GM12872 (cell line): Measurements from ENCODE around the gene EIF4A3.

Experiments
- TF ChIP-seq, protein P1 (sequence below): IDR thresholded peaks from 3 replicates; pipeline ENCODE4 v1.5.1; 2011; ENCODE audit warnings: low read depth, mild to moderate bottlenecking, low read length, moderate library complexity; ENCODE audit not compliant: insufficient read depth

The EIF4A3 gene

GRCh38 chr17:80171681-80172080 is 24.8 kb upstream of the EIF4A3 start:
- TF ChIP-seq, protein P1, sequence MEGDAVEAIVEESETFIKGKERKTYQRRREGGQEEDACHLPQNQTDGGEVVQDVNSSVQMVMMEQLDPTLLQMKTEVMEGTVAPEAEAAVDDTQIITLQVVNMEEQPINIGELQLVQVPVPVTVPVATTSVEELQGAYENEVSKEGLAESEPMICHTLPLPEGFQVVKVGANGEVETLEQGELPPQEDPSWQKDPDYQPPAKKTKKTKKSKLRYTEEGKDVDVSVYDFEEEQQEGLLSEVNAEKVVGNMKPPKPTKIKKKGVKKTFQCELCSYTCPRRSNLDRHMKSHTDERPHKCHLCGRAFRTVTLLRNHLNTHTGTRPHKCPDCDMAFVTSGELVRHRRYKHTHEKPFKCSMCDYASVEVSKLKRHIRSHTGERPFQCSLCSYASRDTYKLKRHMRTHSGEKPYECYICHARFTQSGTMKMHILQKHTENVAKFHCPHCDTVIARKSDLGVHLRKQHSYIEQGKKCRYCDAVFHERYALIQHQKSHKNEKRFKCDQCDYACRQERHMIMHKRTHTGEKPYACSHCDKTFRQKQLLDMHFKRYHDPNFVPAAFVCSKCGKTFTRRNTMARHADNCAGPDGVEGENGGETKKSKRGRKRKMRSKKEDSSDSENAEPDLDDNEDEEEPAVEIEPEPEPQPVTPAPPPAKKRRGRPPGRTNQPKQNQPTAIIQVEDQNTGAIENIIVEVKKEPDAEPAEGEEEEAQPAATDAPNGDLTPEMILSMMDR = no peak

DNA sequence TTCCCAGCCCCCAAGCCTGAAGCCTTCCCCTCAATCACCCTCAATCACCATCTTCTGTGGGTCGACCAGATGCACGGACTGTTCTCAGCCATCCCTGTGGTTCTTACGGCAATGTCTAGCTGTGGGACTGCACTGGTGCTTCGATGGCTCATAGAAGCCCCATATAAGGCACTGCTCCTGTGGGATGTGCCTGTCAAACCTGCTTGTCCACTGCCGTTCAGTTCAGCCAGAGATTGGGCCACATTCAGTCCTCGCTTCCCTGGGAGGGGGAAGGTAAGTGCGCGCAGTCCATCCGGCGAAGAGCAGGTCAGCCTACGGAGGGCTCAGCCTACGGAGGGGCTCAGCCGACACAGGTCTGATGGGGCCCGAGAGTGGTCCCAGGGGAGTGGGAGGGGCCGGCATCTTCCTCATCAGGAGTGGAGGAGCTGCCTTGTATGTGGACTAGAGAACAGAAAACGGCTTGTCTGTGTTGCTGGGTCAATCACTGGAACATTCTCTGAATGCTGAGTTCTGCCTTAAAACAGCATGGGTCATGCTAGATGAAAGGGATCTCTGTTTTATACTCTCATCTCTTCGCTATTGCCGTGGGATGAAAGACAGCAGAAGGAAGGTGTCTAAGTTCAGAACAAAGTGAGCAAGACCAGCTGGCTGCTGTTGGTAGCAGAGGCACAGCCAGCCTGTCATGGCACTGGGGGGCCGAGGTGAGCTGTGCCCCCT is 23.0 kb upstream of the EIF4A3 start, which contains the start of gene CARD14:
Gene CARD14 (plus strand): TSS at position 247 of the 717 bp plus-strand sequence. CDS start 11,409 bp downstream, outside the sequence.
- TF ChIP-seq, protein P1 = no peak

DNA sequence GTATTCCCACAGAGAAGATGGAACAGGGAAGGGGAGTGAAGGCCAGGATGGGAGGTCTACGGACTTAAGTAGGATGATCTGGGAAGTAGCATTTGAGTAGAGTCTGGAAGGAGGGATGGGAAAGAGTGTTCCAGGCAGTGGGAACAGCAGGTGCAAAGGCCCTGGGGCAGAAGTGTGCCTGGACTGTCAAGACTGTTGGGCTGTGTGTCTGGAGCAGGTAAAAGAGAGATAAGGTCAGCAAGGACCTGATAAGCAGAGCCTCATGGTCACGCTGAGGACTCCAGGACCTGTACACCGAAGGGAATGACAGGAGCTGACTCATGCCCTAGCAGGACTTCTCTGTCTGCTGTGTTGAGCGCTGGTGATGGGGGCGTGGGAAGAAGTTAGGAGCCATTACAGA is 22.2 kb upstream of the EIF4A3 start:
- TF ChIP-seq, protein P1 = no peak

GRCh38 chr17:80168371-80168770 is 21.4 kb upstream of the EIF4A3 start:
- TF ChIP-seq, protein P1 = no peak

DNA sequence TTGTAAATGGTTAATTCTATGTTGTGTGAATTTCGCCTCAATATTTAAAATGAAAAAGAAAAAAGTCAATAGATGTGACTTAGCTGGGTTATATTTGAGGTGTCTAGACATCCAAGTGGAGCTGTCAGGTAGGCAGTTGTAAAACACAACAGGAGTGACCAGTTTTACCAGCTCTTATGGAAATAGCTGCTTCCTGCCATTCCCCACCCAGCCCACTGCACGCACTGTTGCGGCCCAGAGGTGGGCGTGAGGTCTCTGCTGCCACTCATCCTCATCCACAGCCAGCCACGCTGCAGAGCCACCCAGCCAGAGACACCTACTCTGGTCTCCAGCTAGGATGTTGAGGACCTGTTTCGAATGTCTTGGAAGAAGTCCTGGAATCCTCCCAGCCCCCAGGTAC is 19.5 kb upstream of the EIF4A3 start:
- TF ChIP-seq, protein P1 = no peak

DNA sequence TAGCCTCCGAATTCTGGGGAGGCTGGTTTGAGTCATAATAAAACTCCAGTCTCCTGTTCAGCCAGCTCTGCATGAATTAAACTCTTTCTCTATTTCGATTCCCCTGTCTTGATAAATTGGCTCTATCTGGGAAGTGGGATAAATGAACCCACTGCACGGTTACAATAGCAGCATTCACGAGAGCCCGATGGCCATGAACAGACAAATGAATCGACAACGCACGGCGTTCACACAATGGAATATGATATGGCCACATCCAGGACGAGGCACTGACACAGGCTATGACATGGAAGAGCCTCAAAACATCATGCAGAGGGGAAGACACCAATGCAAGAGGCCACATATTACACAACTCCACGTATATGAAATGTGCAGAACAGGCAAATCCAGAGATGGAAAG is 17.3 kb upstream of the EIF4A3 start:
- TF ChIP-seq, protein P1 = no peak

- TF ChIP-seq, protein P1 = no peak
Observed at GRCh38 chr17:80163336-80163735, 16.4 kb upstream of the EIF4A3 start.

DNA sequence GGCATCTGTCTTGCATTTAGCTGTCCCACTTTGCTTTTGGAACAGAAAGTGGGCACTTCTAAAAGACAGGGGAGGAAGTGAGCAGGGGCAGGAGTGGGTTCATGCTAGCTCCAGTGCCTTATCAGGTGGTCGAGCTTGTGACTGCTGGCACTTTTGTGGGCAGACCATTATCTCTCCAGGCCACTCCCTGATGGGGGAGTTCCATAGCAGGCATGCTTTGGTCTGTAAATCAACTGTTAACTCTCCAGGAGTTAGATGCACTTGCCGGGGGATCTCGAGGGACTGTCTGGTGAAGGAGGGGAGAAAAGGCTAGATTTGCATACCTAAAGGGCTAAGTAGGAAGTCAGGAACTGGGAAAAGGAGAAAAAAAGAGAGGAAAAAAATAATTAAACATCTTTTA is 13.6 kb upstream of the EIF4A3 start:
- TF ChIP-seq, protein P1 = no peak
